ENCODE measurements around the gene DPY19L2. TPM values are rescaled to one million over a fixed set of nuclear protein-coding genes. Genes with fewer than 3 reads are reported as not detected.
"Not testable (repeated sequence)": the region's sequence is repeated elsewhere in the genome, so short reads cannot be mapped to it uniquely, and the experiment has no call there.

Gene DPY19L2
- total and polyA plus RNA-seq, 5 donors from 2014 or later = 0.23 to 2.3 (median 0.84) TPM

DNA sequence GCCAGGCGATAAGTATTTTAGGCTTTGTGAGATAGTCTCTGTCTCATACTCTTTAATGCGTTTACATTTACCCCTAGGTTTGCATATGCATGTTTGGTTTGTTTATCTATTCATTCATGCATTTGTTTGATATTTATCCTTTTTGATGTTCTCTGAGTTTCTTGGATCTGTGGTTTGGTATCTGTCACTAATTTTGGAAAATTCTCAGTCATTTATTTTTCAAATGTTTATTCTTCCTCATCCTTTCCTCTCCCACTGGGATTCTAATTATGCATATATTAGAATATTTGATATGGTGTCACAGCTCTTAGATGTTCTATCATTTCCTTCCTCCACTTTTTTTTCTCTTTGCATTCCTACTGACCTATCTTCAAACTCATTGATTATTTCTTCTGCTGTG lies 11.9 kb downstream of the DPY19L2 start:
- H3K36me3 ChIP-seq (ENCODE audit: control insufficient read depth, insufficient read depth, low read length); H3K4me1 Mint-ChIP-seq; ATAC-seq (ENCODE audit: low read depth in 2 of 2); H3K9me3 ChIP-seq (ENCODE audit: control insufficient read depth in 2 of 2, low read length in 2 of 2); H3K4me3 Mint-ChIP-seq; H3K27ac Mint-ChIP-seq; H3K9me3 Mint-ChIP-seq; H3K27me3 Mint-ChIP-seq; H3K4me3 ChIP-seq (ENCODE audit: low read depth, low read length); H3K4me1 ChIP-seq (ENCODE audit: control insufficient read depth, insufficient read depth, low read length, poor library complexity, severe bottlenecking); H3K36me3 Mint-ChIP-seq; H3K27me3 ChIP-seq (ENCODE audit: control insufficient read depth, insufficient read depth, low read length); DNase-seq; H3K27ac ChIP-seq (ENCODE audit: insufficient read depth, low read length, poor library complexity, severe bottlenecking): not testable (repeated sequence)

DNA sequence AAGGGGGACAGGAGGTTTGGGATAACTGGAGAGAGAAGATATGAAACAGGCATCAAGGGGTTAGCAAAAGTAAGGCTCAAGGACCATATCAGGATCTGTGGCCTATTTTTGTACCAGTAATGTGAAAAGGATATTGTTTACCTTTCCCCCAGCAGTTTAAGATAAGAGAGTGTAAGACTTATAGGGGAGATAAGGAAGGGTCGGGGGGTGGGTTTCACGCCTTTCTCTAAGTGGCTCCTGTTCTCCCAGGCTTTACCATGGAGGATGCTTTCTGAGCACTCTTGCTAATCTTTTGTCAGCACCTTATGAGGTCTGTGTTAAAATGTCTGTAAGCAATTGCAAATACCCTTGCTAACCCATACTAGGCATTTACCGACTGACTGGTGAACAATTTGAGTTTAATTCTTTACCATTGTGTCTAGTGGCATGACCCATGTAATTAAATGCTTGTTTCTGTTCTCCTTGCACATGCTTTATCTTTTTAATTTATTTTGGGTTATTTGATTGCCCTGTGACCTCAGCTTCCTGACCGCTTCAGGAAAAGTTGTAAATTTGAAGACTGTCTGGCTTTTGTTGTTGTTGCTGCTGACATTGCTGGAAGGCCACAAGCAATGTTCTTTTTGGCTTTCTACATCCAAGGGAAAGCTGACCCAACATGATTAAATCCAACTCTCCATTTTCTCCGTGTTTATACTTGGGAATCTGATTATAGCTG lies 12.6 kb downstream of the DPY19L2 start:
- not testable (repeated sequence) for DNase-seq

DNA sequence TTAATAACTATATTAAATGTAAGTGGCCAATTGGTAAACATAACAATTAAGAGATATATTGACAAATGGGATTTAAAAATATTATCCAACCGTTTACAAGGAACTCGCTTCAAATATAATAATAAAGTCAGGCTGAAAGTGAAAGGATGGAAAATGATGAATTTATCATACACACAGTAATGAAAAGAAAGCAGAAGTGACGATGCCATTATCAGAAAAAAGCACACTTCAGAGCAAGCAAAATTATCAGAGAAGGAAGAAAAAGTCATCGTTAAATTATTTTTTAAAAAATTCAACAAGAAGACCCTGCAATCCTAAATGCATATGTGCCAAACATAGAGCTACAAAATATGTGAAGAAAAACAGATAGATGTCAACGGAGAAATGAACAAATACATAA lies 13.8 kb downstream of the DPY19L2 start:
- not testable (repeated sequence) for DNase-seq; H3K27ac ChIP-seq (ENCODE audit: insufficient read depth, low read length, poor library complexity, severe bottlenecking); H3K4me3 Mint-ChIP-seq; H3K27ac Mint-ChIP-seq; H3K4me3 ChIP-seq (ENCODE audit: low read depth, low read length); H3K9me3 Mint-ChIP-seq; H3K4me1 Mint-ChIP-seq; H3K27me3 Mint-ChIP-seq; H3K9me3 ChIP-seq (ENCODE audit: control insufficient read depth in 2 of 2, low read length in 2 of 2); H3K27me3 ChIP-seq (ENCODE audit: control insufficient read depth, insufficient read depth, low read length); H3K4me1 ChIP-seq (ENCODE audit: control insufficient read depth, insufficient read depth, low read length, poor library complexity, severe bottlenecking); ATAC-seq (ENCODE audit: low read depth in 2 of 2); H3K36me3 ChIP-seq (ENCODE audit: control insufficient read depth, insufficient read depth, low read length); H3K36me3 Mint-ChIP-seq

More for the DNA sequence above, 12.6 kb downstream of the DPY19L2 start:
- not testable (repeated sequence) for H3K36me3 ChIP-seq (ENCODE audit: control insufficient read depth, insufficient read depth, low read length); ATAC-seq (ENCODE audit: low read depth in 2 of 2); H3K4me3 Mint-ChIP-seq; H3K27me3 Mint-ChIP-seq; H3K9me3 Mint-ChIP-seq; H3K27ac ChIP-seq (ENCODE audit: insufficient read depth, low read length, poor library complexity, severe bottlenecking); H3K4me3 ChIP-seq (ENCODE audit: low read depth, low read length); H3K4me1 Mint-ChIP-seq; H3K9me3 ChIP-seq (ENCODE audit: control insufficient read depth in 2 of 2, low read length in 2 of 2); H3K27me3 ChIP-seq (ENCODE audit: control insufficient read depth, insufficient read depth, low read length); H3K27ac Mint-ChIP-seq; H3K4me1 ChIP-seq (ENCODE audit: control insufficient read depth, insufficient read depth, low read length, poor library complexity, severe bottlenecking); H3K36me3 Mint-ChIP-seq

DNA sequence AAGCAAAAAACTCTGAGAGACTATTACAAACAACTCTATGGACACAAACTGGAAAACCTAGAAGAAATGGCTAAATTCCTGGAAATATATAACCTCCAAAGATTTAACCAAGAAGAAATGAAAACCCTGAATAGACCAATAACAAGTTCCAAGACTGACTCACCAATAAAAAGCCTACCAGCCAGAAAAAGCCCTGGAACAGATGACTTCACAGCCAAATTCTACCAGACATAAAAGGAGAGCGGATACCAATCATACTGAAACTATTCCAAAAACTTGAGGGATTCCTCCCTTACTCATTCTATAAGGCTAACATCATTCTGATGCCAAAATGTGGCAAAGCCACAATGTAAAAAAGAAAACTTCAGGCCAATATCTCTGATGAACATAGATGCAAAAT lies 18.8 kb downstream of the DPY19L2 start:
- H3K27ac Mint-ChIP-seq; H3K27me3 Mint-ChIP-seq; H3K4me3 ChIP-seq (ENCODE audit: low read depth, low read length); H3K4me1 ChIP-seq (ENCODE audit: control insufficient read depth, insufficient read depth, low read length, poor library complexity, severe bottlenecking); ATAC-seq (ENCODE audit: low read depth in 2 of 2); H3K36me3 ChIP-seq (ENCODE audit: control insufficient read depth, insufficient read depth, low read length); H3K4me1 Mint-ChIP-seq; DNase-seq; H3K4me3 Mint-ChIP-seq; H3K36me3 Mint-ChIP-seq; H3K9me3 Mint-ChIP-seq; H3K9me3 ChIP-seq (ENCODE audit: control insufficient read depth in 2 of 2, low read length in 2 of 2); H3K27me3 ChIP-seq (ENCODE audit: control insufficient read depth, insufficient read depth, low read length); H3K27ac ChIP-seq (ENCODE audit: insufficient read depth, low read length, poor library complexity, severe bottlenecking): not testable (repeated sequence)

DNA sequence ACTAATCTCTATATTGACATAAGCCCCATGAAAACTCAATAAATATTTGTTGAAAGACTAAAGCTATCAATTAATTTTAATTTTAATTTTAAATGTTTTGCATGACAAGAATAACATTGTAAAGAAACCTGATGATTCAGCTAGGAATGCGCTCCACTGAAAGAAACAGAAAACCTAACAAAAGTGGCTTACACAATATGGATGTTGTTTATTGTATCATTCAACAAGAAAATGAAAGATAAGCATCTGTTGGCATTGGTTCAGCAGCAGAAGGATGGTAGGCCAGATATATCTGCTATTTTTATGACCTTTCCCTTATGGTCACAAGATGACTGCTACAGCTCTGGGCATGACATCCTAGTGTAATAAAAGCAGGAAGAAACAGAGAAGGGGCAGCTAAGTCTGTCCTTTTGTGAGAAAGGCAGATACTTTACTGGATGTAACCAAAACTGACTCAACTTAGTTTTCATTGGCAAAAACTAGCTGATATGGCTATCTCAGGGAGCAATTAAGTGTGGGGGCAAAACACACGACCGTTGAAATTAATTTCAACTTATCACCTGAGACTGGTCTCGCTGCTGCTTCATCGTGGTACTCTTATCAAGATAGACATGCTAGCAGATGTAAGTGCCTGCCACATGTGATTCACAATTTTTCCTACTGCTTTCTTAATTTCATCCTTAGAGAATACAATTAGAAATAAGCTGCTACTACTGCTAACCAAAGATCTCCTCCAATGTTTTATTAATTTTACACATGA lies 24.7 kb downstream of the DPY19L2 start:
- H3K27me3 Mint-ChIP-seq; H3K27me3 ChIP-seq (ENCODE audit: control insufficient read depth, insufficient read depth, low read length); ATAC-seq (ENCODE audit: low read depth in 2 of 2); H3K4me3 ChIP-seq (ENCODE audit: low read depth, low read length); H3K4me3 Mint-ChIP-seq; H3K27ac ChIP-seq (ENCODE audit: insufficient read depth, low read length, poor library complexity, severe bottlenecking); H3K36me3 Mint-ChIP-seq; H3K9me3 ChIP-seq (ENCODE audit: control insufficient read depth in 2 of 2, low read length in 2 of 2); H3K4me1 ChIP-seq (ENCODE audit: control insufficient read depth, insufficient read depth, low read length, poor library complexity, severe bottlenecking); H3K9me3 Mint-ChIP-seq; H3K36me3 ChIP-seq (ENCODE audit: control insufficient read depth, insufficient read depth, low read length); H3K4me1 Mint-ChIP-seq; DNase-seq; H3K27ac Mint-ChIP-seq: not testable (repeated sequence)

DNA sequence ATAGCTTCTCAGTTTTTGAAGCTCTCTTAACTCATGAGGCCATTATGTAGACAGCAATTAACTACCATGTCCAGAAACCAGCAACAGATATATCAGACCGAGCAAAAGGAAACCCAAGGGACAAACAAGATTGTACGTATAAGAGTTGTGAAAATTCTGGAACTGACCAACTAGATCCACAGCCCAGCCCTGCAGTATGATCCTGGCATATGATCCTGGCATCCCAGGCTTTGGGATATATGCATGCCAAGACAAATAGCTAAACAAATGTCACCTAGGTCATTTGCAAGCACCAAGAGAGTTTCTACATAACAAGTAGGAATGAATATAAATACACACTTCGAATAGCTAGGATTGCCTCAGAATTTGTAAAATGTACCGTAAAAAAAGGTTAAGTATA lies 44.0 kb downstream of the DPY19L2 start:
- not testable (repeated sequence) for H3K4me3 ChIP-seq (ENCODE audit: low read depth, low read length); H3K27ac Mint-ChIP-seq; H3K4me3 Mint-ChIP-seq; H3K4me1 Mint-ChIP-seq; H3K27ac ChIP-seq (ENCODE audit: insufficient read depth, low read length, poor library complexity, severe bottlenecking); H3K36me3 Mint-ChIP-seq; H3K4me1 ChIP-seq (ENCODE audit: control insufficient read depth, insufficient read depth, low read length, poor library complexity, severe bottlenecking); H3K27me3 ChIP-seq (ENCODE audit: control insufficient read depth, insufficient read depth, low read length); ATAC-seq (ENCODE audit: low read depth in 2 of 2); DNase-seq; H3K36me3 ChIP-seq (ENCODE audit: control insufficient read depth, insufficient read depth, low read length); H3K9me3 Mint-ChIP-seq; H3K9me3 ChIP-seq (ENCODE audit: control insufficient read depth in 2 of 2, low read length in 2 of 2); H3K27me3 Mint-ChIP-seq

DNA sequence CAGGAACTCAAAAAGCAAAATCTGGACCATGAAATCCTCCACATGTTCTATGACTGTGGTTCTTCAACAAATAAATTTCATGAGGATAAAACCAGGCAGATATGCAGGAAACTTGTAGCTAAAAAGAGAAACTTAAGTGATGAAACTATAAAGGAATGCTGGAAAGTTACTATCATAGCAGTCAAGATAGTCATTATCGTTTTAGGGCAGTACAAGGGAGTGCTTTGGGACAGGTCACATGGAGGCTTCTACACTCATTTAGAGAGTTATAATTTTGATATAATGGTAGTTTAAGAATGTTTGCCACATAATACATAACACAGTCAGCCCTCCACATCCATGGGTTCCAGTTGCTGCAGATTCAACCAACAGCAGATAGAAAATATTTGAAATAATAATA lies 52.7 kb downstream of the DPY19L2 start:
- H3K36me3 ChIP-seq (ENCODE audit: control insufficient read depth, insufficient read depth, low read length); H3K4me3 Mint-ChIP-seq; H3K9me3 ChIP-seq (ENCODE audit: control insufficient read depth in 2 of 2, low read length in 2 of 2); H3K27me3 ChIP-seq (ENCODE audit: control insufficient read depth, insufficient read depth, low read length); DNase-seq; H3K4me1 ChIP-seq (ENCODE audit: control insufficient read depth, insufficient read depth, low read length, poor library complexity, severe bottlenecking); H3K4me1 Mint-ChIP-seq; ATAC-seq (ENCODE audit: low read depth in 2 of 2); H3K27me3 Mint-ChIP-seq; H3K36me3 Mint-ChIP-seq; H3K4me3 ChIP-seq (ENCODE audit: low read depth, low read length); H3K27ac ChIP-seq (ENCODE audit: insufficient read depth, low read length, poor library complexity, severe bottlenecking); H3K9me3 Mint-ChIP-seq; H3K27ac Mint-ChIP-seq: not testable (repeated sequence)

DNA sequence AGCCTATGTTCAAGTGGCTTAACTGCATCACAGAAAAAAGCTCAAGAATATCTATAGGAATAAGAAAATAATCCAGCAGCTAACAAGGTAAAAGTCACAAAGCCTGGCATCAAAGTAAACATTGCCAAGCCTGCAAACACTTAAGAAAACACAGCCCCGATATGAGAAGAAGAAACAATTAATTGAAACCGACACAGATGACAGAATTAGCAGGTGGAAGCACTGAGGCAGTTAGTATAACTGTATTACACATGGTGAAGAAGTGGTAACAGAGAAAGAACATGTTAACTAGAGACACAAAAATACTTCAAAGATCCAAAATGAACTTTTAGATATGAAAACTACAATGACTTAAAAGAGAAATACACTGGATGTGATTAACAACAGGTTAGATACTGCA lies 57.0 kb downstream of the DPY19L2 start:
- H3K27ac ChIP-seq (ENCODE audit: insufficient read depth, low read length, poor library complexity, severe bottlenecking); H3K4me1 Mint-ChIP-seq; DNase-seq; H3K4me3 Mint-ChIP-seq; H3K4me1 ChIP-seq (ENCODE audit: control insufficient read depth, insufficient read depth, low read length, poor library complexity, severe bottlenecking); H3K27me3 ChIP-seq (ENCODE audit: control insufficient read depth, insufficient read depth, low read length); H3K27me3 Mint-ChIP-seq; H3K4me3 ChIP-seq (ENCODE audit: low read depth, low read length); ATAC-seq (ENCODE audit: low read depth in 2 of 2); H3K9me3 ChIP-seq (ENCODE audit: control insufficient read depth in 2 of 2, low read length in 2 of 2); H3K9me3 Mint-ChIP-seq; H3K36me3 ChIP-seq (ENCODE audit: control insufficient read depth, insufficient read depth, low read length); H3K36me3 Mint-ChIP-seq; H3K27ac Mint-ChIP-seq: not testable (repeated sequence)

All from CD4-positive, CD25-positive, alpha-beta regulatory T cell (primary cell).